Measurements from ENCODE around the gene SCN5A. TPM values are rescaled to one million over a fixed set of nuclear protein-coding genes. Genes with fewer than 3 reads are reported as not detected.

The SCN5A gene
- total RNA-seq, 1 donor from 2014 or later = 3.3 TPM

GRCh38 chr3:38566215-38566528 lies 83.3 kb downstream of the SCN5A start:
- Mint-ChIP-seq H3K36me3 (ENCODE audit: low read depth, unreplicated experiment) (no peaks in the 10 kb centered on the region), H3K27me3 (ENCODE audit: low read depth, unreplicated experiment) (peaks cover 14% of the 10 kb centered on the region), H3K4me3 (ENCODE audit: unreplicated experiment) (no peak overlapping the region), H3K4me1 (ENCODE audit: low read depth, unreplicated experiment) (peaks cover 6% of the 10 kb centered on the region), H3K9me3 (ENCODE audit: unreplicated experiment) (no peaks in the 10 kb centered on the region), H3K27ac (ENCODE audit: unreplicated experiment) (no peak overlapping the region)
- no peaks in the 10 kb centered on the region for H3K36me3 ChIP-seq (ENCODE audit: insufficient read depth, low read length)
- no peaks in the 10 kb centered on the region for H3K27me3 ChIP-seq (ENCODE audit: insufficient read depth, low read length)
- no peaks in the 10 kb centered on the region for H3K4me1 ChIP-seq (ENCODE audit: insufficient read depth, low read length)
- no peaks in the 10 kb centered on the region for H4K20me1 ChIP-seq (ENCODE audit: insufficient read depth, low read length)
- no peak overlapping the region for H3K4me3 ChIP-seq (ENCODE audit: insufficient read depth, low read depth, low read length)
- FAIRE-seq (no peak), DNase-seq (ENCODE audit: low read depth) (no peak)
- H3K9me3 ChIP-seq (ENCODE audit: insufficient read depth, low read depth, low read length) = no peaks in the 10 kb centered on the region
- no peak overlapping the region for H3K27ac ChIP-seq (ENCODE audit: low read depth, low read length)
- TF ChIP-seq EZH2 (IDR thresholded peaks at IDR 0.05; ENCODE audit: insufficient read depth, low read length) (no peak), CTCF (IDR thresholded peaks at IDR 0.05; ENCODE audit: insufficient read depth, low read depth, low read length) (no peak)
- no peak overlapping the region for H2AFZ ChIP-seq (ENCODE audit: low read depth, low read length)
- no peaks in the 10 kb centered on the region for H3K79me2 ChIP-seq (ENCODE audit: insufficient read depth, low read length)
- H3K9ac ChIP-seq (ENCODE audit: low read length) = no peak overlapping the region
- no peak overlapping the region for H3K4me2 ChIP-seq (ENCODE audit: low read length)

GRCh38 chr3:38565339-38566214 lies 83.9 kb downstream of the SCN5A start:
- Mint-ChIP-seq H3K36me3 (ENCODE audit: low read depth, unreplicated experiment) (no peaks in the 10 kb centered on the region), H3K4me1 (ENCODE audit: low read depth, unreplicated experiment) (peaks cover 6% of the 10 kb centered on the region), H3K9me3 (ENCODE audit: unreplicated experiment) (no peaks in the 10 kb centered on the region), H3K27ac (ENCODE audit: unreplicated experiment) (no peak overlapping the region), H3K27me3 (ENCODE audit: low read depth, unreplicated experiment) (peaks cover 14% of the 10 kb centered on the region), H3K4me3 (ENCODE audit: unreplicated experiment) (no peak overlapping the region)
- no peaks in the 10 kb centered on the region for H4K20me1 ChIP-seq (ENCODE audit: insufficient read depth, low read length)
- no peaks in the 10 kb centered on the region for H3K27me3 ChIP-seq (ENCODE audit: insufficient read depth, low read length)
- H2AFZ ChIP-seq (ENCODE audit: low read depth, low read length) = no peak overlapping the region
- no peak overlapping the region for H3K9ac ChIP-seq (ENCODE audit: low read length)
- FAIRE-seq = no peak
- H3K4me3 ChIP-seq (ENCODE audit: insufficient read depth, low read depth, low read length) = no peak overlapping the region
- H3K4me2 ChIP-seq (ENCODE audit: low read length) = no peak overlapping the region
- no peaks in the 10 kb centered on the region for H3K4me1 ChIP-seq (ENCODE audit: insufficient read depth, low read length)
- H3K36me3 ChIP-seq (ENCODE audit: insufficient read depth, low read length) = no peaks in the 10 kb centered on the region
- no peak overlapping the region for H3K27ac ChIP-seq (ENCODE audit: low read depth, low read length)
- no peaks in the 10 kb centered on the region for H3K79me2 ChIP-seq (ENCODE audit: insufficient read depth, low read length)
- TF ChIP-seq EZH2 (IDR thresholded peaks at IDR 0.05; ENCODE audit: insufficient read depth, low read length) (no peak), CTCF (IDR thresholded peaks at IDR 0.05; ENCODE audit: insufficient read depth, low read depth, low read length) (no peak)
- DNase-seq (ENCODE audit: low read depth) = no peak
- no peaks in the 10 kb centered on the region for H3K9me3 ChIP-seq (ENCODE audit: insufficient read depth, low read depth, low read length)
